CD4-positive, alpha-beta T cell treated with Interleukin-4 for 4 hours (primary cell): ENCODE measurements around the gene ANK3.

Experiments used
- DNase-seq: peaks from one replicate; pipeline ENCODE4 v3.0.0-alpha.2; 2020

ANK3 gene

DNA sequence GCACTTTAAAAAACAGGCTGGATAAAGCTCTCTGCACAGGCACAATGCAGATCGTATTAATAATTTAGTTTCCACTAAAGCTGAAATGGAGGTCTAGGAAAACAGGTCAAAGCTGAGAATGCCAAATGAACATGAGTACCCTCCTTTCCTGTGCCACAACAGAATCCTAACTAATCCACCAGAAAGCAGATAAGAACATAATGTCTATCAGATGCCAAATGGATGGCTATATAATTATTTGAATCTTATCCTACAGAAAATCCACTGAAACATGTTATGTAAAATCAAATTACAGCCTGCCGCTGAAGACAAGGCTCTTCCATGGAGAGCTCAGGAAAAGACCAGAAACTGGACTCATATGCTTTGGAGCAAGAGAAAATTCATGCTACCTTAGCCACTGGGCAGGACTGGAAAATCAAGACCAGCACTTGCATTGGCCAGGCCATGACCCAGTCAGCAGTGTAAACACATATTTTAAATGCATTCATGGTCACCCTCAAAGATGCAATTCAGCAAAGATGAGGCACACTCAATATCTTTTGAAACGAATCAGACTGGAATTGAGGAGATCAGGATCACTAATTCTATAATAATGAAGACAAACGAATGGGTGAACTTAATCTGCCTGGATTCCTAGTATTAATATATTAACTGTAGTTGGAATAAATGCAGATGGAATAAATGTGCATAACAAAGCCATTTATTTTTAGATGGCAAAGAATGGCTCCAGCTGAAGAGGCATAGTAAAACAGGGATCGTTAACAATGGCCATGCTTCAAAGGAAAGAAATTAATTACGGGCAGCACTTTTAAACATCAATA, 13.2 kb downstream of the ANK3 start:
- DNase-seq = no peak

DNA sequence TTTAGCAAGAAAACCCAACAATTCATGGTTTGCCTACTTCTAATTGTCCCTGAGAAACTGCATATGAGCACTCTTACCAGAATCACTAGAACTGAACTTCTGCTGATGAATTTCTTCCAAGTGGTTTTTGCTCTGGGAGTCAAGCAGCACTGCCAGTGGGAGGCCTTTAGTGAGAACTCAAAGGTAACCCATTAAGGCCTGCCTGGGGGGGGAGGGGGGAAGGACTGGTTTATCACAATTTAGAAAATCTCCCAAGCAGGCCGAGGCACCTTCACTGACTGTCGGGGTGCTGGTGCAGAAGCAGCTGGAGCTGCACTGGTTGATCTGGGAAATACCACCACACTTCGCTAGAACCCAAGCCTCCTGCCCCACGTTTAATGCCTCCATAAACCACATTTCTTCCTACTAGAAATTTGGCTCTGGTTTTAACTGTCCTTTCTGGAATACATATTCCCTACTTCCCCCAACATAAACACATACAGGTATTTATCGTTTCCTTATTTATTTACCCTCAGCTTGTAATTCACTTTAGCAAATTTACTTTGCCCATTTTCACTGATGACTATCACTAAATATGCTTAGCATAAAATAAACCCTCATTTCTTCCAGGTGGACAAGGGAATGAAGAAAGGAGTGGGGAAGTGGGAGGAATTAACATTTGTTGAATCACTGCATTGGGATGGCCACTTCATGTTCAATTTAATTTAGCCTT, 14.2 kb downstream of the ANK3 start:
- no peak for DNase-seq

DNA sequence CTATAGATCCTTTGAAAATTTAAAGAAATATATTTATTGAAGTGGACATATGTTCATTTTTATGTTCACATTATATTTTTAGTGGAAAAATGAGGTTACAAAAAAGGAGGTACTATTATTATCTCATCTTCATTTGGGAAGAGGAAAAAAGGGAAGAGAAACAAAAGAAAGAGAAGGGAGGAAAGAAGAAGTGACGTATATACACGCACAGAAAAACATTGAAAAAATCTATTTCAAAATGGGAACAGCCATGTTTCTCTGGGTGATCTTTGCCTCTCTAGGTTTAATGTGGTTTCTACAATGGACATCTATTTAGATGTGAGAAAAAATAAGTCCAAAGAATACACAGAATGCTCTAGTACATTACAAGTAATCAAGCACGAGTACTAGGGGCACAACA, 14.8 kb downstream of the ANK3 start:
- no peak for DNase-seq

DNA sequence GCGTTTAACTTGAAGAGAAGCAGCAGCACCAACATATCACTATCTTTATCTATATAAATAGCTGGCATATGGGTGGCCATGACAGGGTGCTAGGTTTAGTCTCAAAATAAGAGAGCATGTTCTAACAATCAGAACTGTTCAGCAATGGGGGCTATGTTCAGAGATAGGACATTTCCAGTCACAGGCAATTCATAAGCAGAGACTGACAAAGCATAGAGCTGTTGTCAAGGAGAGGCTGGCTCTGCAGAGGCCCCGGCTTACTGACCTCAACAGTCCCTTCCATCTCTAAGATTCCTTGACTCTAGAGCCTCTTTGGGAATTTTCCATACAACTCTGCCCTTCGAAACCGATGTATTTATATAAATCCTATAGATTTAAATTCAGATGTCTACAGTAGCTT, 17.2 kb downstream of the ANK3 start:
- DNase-seq = no peak

DNA sequence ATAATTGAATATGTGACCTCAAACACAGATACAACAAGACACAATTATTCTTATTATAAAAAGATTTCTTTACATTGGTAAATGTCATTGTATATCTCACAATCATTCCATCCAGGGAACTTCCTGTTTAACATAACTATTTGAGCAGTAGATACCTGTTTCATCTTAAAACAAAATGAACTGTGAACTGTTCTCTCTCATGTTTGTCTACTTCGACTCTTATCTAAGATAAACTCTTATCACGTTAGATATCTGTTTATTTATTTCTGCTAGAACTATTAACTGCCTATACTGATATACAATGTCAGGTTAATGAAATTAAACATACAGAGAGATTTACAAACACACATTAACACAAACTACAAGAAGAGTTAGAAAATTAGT, 20.1 kb downstream of the ANK3 start:
- DNase-seq = no peak

GRCh38 chr10:60368875-60369546, 20.7 kb downstream of the ANK3 start:
- DNase-seq = no peak

DNA sequence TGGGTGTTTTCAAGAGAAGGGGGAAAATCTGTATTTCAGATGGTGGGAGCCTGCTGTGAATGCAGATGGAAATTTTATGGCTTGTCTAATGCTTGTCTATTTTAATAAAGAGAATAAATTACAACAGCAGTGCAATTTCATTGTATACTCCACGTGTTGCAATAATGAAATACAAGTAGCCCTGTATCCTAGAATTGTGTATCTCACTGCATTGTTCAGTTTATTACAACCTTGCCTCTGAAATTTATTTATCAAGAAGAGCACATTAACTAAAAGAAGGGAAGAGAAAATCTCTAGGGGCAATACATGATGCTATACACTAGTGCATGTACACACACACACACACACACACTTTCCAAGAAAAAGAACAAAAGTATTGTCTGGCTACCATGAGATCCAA, 21.8 kb downstream of the ANK3 start:
- no peak for DNase-seq

DNA sequence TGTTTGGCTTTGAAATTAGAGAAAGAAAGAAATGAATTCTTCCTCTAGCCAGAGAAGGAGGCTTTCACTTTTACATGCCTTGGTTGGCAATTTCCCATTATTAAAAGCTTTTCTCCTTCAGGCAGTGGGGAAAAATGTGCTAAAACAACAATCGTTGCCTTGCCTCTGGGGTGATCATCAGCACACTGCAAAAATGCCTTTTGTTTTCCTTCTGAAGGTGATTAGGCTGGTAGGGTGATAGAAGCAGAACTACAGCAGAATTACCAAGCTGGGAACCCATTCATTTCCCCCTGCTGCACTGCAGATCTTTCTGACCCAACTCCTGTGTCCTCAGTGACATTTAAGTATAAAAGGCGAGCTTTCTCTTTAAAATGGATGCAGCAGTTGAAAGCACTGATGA, 22.2 kb downstream of the ANK3 start:
- no peak for DNase-seq

DNA sequence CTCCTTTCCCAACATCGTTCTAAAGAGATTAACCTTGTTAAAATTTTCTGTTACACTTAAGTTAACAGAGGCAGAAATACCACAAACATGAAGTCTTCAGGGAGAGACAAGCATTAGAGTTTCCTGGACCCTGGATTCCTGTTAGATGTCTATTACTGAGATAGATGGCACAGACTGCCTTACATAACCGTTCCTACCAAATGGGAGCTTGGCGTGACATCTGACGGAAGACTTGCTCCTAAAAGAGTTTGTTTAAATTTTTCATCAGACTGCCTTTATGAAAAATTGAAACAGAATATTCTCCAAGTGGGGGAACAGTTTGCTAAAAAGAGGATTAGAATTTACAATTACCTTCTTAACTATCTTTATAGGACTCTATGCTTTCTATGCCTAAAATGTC, 22.7 kb downstream of the ANK3 start:
- no peak for DNase-seq

- no peak for DNase-seq
Measured at GRCh38 chr10:60363187-60363586, 26.5 kb downstream of the ANK3 start.

- DNase-seq = no peak
Measured at GRCh38 chr10:60362461-60362860, 27.2 kb downstream of the ANK3 start.

DNA sequence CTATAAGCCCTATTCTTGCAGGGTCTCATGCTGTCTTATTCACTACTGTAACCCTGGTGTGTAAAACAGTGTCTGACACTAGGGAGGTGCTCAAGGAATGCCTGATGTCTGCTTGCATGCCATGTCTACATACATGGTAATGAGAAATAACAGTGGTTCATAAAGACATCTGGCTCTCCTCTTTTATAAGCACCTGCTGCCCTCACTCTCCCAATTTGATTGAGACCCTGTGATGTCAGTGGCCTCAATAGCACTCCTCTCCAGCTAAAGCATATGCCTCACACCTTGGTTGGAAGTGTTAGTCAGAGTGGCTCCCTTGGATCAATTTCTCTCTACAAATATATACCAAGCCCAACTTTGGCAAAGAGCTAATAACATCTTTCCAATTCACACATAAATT, 30.6 kb downstream of the ANK3 start:
- DNase-seq = no peak

GRCh38 chr10:60358282-60358681, 31.4 kb downstream of the ANK3 start:
- no peak for DNase-seq

GRCh38 chr10:60353519-60354258, 36.0 kb downstream of the ANK3 start:
- DNase-seq = no peak

GRCh38 chr10:60352105-60352504, 37.6 kb downstream of the ANK3 start:
- no peak for DNase-seq

- no peak for DNase-seq
Measured at GRCh38 chr10:60351191-60351853, 38.4 kb downstream of the ANK3 start.

- no peak for DNase-seq
Measured at GRCh38 chr10:60350400-60350799, 39.3 kb downstream of the ANK3 start.

DNA sequence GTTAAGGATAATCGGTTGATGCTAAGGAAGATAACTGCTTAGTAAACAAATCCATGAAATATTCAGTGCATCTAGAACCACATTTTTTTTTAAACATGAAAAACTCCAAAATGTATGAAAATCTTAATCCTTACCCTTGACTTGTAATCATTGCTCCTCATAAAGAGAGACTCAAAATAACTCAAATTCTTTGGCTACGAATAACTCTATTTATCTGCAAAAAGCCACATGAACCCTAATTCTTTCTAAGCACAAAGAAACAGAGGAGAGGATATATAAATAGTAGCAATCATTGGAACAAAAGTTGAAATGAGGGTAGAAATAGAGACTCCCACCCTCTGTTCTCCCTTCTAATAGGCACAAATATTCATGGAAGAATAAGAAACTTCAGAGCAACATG, 40.2 kb downstream of the ANK3 start:
- DNase-seq = no peak

- DNase-seq = no peak
Measured at GRCh38 chr10:60348982-60349381, 40.7 kb downstream of the ANK3 start.

DNA sequence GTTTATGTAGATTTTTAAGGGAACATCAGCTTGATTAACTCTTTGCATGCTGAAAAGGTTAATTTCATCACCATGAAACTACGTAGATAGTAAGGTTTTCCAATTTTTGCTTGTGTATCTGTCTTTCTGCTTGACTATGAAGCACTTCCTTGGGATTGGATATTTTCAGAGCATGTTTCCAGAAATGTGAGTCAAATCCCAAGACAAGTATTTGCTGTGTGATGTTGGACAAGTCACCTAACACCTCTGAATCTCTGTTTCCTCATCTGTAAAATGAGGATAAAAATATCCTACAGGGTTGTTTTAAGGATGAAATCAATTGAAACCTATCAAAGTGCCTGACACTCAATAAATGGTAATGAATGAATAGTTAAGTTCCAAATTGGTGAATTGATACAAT, 42.4 kb downstream of the ANK3 start:
- no peak for DNase-seq

DNA sequence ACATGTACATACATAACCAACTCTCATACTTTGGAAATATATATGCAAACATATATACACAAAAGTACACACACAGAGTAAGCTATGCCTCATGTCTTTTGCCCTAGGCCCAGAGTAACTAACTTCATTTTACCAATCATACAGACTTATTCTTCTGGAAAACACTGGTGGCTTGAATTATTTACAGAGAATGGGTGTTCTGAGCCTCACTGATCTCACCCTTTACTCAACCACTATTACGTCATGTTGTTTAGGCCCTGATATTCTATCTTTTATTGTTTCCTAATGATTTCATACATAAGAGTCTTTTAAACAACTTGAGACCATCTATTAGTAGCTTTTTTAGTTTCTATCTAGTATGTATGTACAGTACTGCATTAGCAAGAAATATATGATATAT, 43.0 kb downstream of the ANK3 start:
- no peak for DNase-seq

GRCh38 chr10:60343254-60343653, 46.4 kb downstream of the ANK3 start:
- DNase-seq = no peak

- DNase-seq = no peak
Measured at GRCh38 chr10:60341969-60342368, 47.7 kb downstream of the ANK3 start.
